Uterus (tissue), 4 donors: Measurements from ENCODE around the gene ARSD. TPM values are rescaled to one million over a fixed set of nuclear protein-coding genes. Genes with fewer than 3 reads are reported as not detected.
"Not testable (repeated sequence)": the region's sequence is repeated elsewhere in the genome, so short reads cannot be mapped to it uniquely, and the experiment has no call there.

ENCODE experiments used
- DNase-seq, 2 donors: peaks; one replicate each; pipeline ENCODE4 v3.0.0-alpha.2; 2019 to 2020
- H3K27ac ChIP-seq, 2 donors: fragments of 200-600 bp; sonication (generic); 1 replicate in 1 of 2; 2 replicates in 1 of 2; pipeline ENCODE4 v1.5.1; 2016 to 2018
- H3K27me3 ChIP-seq, 2 donors: fragments of 200-600 bp; sonication (generic); one replicate each; pipeline ENCODE4 v1.5.1; 2018 to 2019; ENCODE audit warnings: control low read depth in 1 of 2
- H3K36me3 ChIP-seq, 2 donors: fragments of 200-600 bp; sonication (generic); one replicate each; pipeline ENCODE4 v1.5.1; 2019; ENCODE audit warnings: control low read depth in 1 of 2
- H3K4me1 ChIP-seq, 2 donors: fragments of 200-600 bp; sonication (generic); one replicate each; pipeline ENCODE4 v1.5.1; 2018 to 2019; ENCODE audit warnings: control low read depth in 1 of 2
- H3K4me3 ChIP-seq, 2 donors: fragments of 200-600 bp; sonication (generic); 1 replicate in 1 of 2; 2 replicates in 1 of 2; pipeline ENCODE4 v1.5.1; 2018 to 2019; ENCODE audit warnings: mild to moderate bottlenecking in 1 of 2
- H3K9me3 ChIP-seq, 2 donors: fragments of 200-600 bp; sonication (generic); one replicate each; pipeline ENCODE4 v1.5.1; 2019; ENCODE audit warnings: control low read depth in 1 of 2
- CTCF ChIP-seq, 4 experiments: fragments of 200-600 bp in 2 of 4; fragments of 450-650 bp in 2 of 4; sonication (generic) in 2 of 4; IDR thresholded peaks; one replicate each; pipeline ENCODE4 v1.5.1; 2016 to 2019; ENCODE audit warnings: antibody characterized with exemption in 4 of 4, mild to moderate bottlenecking in 2 of 4, moderate library complexity in 1 of 4
- POLR2A ChIP-seq, 2 donors: fragments of 450-650 bp; IDR thresholded peaks; one replicate each; pipeline ENCODE4 v1.6.1; 2016; ENCODE audit warnings: antibody characterized with exemption in 2 of 2, mild to moderate bottlenecking in 1 of 2, moderate library complexity in 1 of 2
- intact Hi-C: fragments of 100-400 bp; cut with DNase I; formaldehyde crosslinking; loops from one replicate; pipeline ENCODE4 v1.15.1; 2023; ENCODE audit warnings: low total_unique reads
- total RNA-seq, 4 donors: library from RNA; depleted of rRNA in 3 of 4; stranded (reverse); fragments of >200 nt in 3 of 4; gene quantifications; one replicate each; pipeline versions ENCODE4 v1.1.0 to v1.2.4, GENCODE V29; 2014 to 2023
- donor health status: DM: yes; HTN: yes; CAD: no.

The ARSD gene
- total RNA-seq, 4 donors from 2014 or later, result 14.3 to 46.8 (median 25.5) TPM

- DNase-seq, result no peak
- no peak overlapping the region for H3K4me3 ChIP-seq
- H3K27me3 ChIP-seq, result no peaks in the 10 kb centered on the region
- H3K4me1 ChIP-seq, result no peaks in the 10 kb centered on the region
- no peaks in the 10 kb centered on the region for H3K9me3 ChIP-seq
- H3K27ac ChIP-seq, result no peak overlapping the region
- intact Hi-C loops, result no loop called here
- H3K36me3 ChIP-seq, result no peaks in the 10 kb centered on the region
- TF ChIP-seq CTCF (IDR thresholded peaks at IDR 0.05) (no peak), POLR2A (IDR thresholded peaks at IDR 0.05) (no peak)
Observed at GRCh38 chrX:2903366-2903765, 25.8 kb downstream of the ARSD start.

GRCh38 chrX:2902841-2903240 lies 26.3 kb downstream of the ARSD start:
- Histone ChIP-seq H3K27ac (no peak overlapping the region), H3K36me3 (no peaks in the 10 kb centered on the region), H3K4me1 (no peaks in the 10 kb centered on the region), H3K27me3 (no peaks in the 10 kb centered on the region), H3K9me3 (no peaks in the 10 kb centered on the region), H3K4me3 (no peak overlapping the region)
- TF ChIP-seq POLR2A (IDR thresholded peaks at IDR 0.05), result no peak
- TF ChIP-seq CTCF (IDR thresholded peaks at IDR 0.05), result no peak
- intact Hi-C loops, result no loop called here
- no peak for DNase-seq

- intact Hi-C loops, result no loop called here
- Histone ChIP-seq H3K9me3 (no peaks in the 10 kb centered on the region), H3K4me1 (no peaks in the 10 kb centered on the region), H3K4me3 (no peak overlapping the region), H3K27ac (no peak overlapping the region), H3K36me3 (no peaks in the 10 kb centered on the region), H3K27me3 (no peaks in the 10 kb centered on the region)
- no peak for DNase-seq
- TF ChIP-seq CTCF (IDR thresholded peaks at IDR 0.05) (no peak), POLR2A (IDR thresholded peaks at IDR 0.05) (no peak)
Observed at GRCh38 chrX:2901367-2902036, 27.6 kb downstream of the ARSD start.

GRCh38 chrX:2898846-2899512 lies 30.2 kb downstream of the ARSD start:
- DNase-seq, result no peak
- intact Hi-C loops, result no loop called here
- Histone ChIP-seq H3K27ac (no peak overlapping the region), H3K27me3 (no peaks in the 10 kb centered on the region), H3K36me3 (no peaks in the 10 kb centered on the region), H3K4me1 (no peaks in the 10 kb centered on the region), H3K9me3 (no peaks in the 10 kb centered on the region), H3K4me3 (no peak overlapping the region)
- TF ChIP-seq CTCF (IDR thresholded peaks at IDR 0.05), result no peak
- TF ChIP-seq POLR2A (IDR thresholded peaks at IDR 0.05), result no peak

- H3K36me3 ChIP-seq, H3K27ac ChIP-seq, DNase-seq, H3K4me3 ChIP-seq, H3K4me1 ChIP-seq, H3K9me3 ChIP-seq, H3K27me3 ChIP-seq, intact Hi-C loops: not testable (repeated sequence)
Observed at GRCh38 chrX:2897690-2898623, 31.2 kb downstream of the ARSD start.
